HG03457 (cell line): Measurements from ENCODE around the gene TXNL4B.

Experiments
- ATAC-seq: cut with Tn5 transposase; IDR thresholded peaks from one replicate; pipeline ENCODE4 v1.9.1; 2021; ENCODE audit warnings: moderate number of reproducible peaks; ENCODE audit not compliant: unreplicated experiment

Gene TXNL4B

GRCh38 chr16:72112906-72113615, 19.6 kb upstream of the TXNL4B start:
- no peak for ATAC-seq

GRCh38 chr16:72112452-72112792, 19.0 kb upstream of the TXNL4B start:
- no peak for ATAC-seq

DNA sequence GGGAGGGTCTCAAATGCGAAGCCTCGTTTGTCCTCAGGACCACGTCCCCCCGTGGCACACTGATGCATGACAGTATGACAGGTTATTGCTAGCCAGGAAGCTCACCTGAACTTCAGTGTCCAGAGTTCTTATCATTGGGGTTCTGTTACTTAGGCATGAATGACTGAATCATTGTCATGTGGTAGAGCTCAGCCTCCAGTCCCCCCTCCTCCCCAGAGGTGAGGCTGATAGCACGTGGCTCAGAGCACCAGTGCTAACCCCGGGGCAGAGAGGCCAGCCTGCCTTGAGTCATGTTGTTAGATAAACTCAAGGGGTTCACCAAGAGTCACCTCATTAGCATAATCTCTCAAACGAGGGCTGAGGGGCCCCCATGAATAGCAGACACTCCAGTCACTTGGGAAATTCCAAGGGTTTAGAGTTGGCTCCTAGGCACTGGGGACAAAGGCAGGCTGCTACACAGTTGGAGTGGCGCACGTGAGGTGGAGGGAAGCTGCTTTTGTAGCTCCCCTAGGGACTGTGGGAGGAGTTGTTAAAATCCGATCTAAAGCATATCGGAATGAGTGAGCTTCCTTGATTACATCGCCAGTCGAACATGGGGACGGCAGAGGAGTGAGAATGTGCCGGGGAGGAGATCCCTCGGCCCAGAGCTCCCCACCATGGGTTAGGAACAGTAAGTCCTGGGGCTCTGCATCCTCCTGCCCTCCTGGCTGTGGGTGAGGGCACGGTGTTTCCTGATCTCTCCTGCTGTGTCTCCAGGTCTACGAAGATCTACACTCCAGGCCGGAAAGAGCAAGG, 18.4 kb upstream of the TXNL4B start:
- no peak for ATAC-seq

GRCh38 chr16:72110662-72111615, 17.5 kb upstream of the TXNL4B start:
- ATAC-seq: no peak

DNA sequence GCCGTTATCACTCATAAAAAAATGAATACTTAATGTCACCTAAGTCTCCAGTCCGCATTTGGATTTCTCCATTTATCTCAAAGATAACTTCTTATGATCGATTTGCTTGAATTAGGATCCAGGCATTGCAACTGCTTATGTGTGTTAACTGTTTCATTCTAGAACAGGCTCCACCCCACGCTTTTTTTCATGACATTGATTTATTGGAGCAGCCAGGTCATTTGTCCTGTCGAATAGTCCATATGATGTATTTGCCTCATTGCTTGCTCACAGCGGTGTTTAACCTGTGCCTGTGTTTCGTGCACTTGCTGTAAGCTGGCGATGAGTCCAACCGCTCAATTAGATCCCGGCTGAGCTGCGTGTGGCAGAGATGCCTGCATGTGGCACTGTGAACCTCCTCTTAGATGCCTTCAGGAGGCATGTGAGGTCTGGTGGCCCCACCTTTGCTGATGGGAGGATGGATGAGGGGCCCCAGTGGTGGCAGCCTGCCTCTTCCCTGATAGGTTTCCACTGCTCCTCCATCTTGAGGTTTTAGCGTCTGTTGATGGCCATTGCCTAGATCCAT, 16.6 kb upstream of the TXNL4B start:
- ATAC-seq: no peak

- no peak for ATAC-seq
Measured at GRCh38 chr16:72109300-72109699, 15.9 kb upstream of the TXNL4B start.

- ATAC-seq: no peak
Measured at GRCh38 chr16:72108353-72109102, 15.1 kb upstream of the TXNL4B start.

GRCh38 chr16:72107371-72107770, 14.0 kb upstream of the TXNL4B start:
- ATAC-seq: no peak

GRCh38 chr16:72105978-72106377, 12.6 kb upstream of the TXNL4B start:
- ATAC-seq: no peak

GRCh38 chr16:72104905-72105304, 11.5 kb upstream of the TXNL4B start:
- ATAC-seq: no peak

DNA sequence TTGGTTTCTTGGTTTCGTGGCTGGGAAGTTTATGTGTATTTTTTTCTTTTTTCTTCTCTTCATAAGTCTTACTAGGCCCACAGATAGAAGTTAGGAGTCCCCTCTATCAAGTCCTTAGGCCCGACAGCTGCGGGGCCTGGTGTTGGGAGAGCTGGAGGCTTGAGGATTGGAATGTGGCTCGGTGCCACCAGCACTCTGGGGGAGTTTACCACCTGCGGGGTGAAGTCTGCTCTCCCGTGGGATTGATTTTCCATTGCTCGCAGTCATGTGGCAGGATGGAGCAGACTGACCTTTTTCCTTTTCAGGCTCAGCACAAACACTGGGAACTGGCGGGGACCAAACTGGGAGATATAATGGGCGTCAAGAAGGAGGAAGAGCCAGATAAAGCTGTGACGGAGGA, 7.8 kb upstream of the TXNL4B start:
- no peak for ATAC-seq

DNA sequence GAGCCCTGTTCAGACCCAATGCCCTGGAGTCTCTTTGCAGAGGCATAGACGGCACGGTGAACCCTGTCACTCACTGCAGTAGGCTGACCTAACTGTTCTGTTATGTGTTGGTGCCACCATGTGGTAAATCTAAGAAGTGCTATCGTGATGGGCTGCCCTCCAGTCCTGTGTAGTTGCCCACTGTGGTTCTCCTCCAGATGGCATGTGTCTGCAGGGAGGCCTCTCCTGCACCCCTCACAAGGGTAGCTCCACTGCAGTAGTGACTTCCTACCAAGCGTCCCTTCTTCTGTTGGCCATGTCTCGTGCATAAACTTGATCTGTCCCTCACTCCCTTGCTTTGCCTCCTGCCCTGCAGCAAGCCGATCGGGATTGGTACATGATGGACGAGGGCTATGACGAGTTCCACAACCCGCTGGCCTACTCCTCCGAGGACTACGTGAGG, 6.0 kb upstream of the TXNL4B start:
- peak; percentile 52 for ATAC-seq

- ATAC-seq: no peak
Measured at GRCh38 chr16:72098936-72099335, 5.5 kb upstream of the TXNL4B start.

DNA sequence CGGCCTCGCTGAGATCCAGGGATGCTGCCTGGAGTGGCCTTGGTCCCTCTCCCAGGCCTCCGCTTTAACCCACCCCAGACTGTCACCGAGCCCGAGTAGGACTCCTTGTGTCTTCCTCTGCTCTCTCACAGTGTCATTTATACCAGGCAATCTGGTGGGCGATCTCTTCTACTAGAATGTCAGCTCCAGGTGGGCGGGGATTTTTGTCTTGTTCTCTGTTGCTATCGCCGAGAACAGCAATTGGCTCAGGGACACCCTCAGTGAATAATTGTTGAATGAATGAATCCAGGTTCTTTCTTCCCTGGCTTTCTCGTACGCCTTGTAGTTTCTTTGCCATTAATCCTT, 818 bp upstream of the TXNL4B start:
- ATAC-seq: no peak

GRCh38 chr16:72092832-72093447, 480 bp downstream of the TXNL4B start:
- no peak for ATAC-seq

DNA sequence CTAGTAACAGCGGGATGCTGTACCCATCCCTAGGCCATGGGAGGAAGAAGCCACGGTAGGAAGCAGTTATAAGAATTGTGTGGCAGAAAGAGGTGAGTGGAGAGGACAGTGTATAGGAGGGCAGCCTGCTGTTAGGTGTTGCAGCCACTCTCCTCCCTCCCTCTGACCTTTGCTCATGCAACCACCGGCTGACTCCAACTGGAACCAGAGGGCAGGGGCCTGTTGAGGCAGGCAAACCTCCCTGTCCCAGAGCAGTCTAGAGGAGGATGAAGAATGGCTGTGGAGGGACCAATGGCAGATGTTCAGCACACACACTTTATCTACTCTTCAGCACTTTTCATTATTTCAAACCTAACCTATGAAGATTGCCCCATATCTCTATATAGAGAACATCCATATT, 2.2 kb downstream of the TXNL4B start:
- ATAC-seq: no peak

GRCh38 chr16:72085002-72085401, 8.4 kb downstream of the TXNL4B start:
- no peak for ATAC-seq

GRCh38 chr16:72084445-72084844, 9.0 kb downstream of the TXNL4B start:
- no peak for ATAC-seq

DNA sequence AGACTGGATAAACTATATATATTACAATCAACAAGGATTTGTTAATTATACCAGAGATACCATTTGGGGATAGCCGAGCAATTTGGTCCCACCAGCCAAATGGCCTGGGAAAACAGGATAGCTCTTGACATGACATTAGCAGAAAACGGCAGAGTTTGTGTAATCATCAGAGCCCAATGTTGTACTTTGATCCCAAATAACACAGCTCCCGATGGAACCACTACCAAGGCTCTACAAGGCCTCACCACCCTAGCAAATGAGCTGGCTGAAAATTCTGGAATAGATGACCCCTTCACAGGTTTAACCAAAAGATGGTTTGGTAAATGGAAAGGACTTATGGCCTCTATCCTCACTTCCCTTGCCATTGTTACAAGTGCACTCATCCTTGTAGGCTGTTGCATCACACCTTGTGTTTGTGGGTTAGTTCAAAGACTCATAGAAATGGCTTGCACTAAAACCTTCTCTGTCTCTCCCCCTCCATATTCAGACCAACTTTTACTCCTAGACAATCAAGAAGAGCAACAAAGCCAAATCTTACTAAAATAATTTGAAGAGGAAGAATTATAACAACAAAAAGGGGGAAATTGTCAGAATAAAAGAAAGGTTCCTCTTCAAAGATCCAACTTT, 9.5 kb downstream of the TXNL4B start:
- ATAC-seq: no peak
